Measurements from ENCODE around the gene ENTREP3.
"Not testable (repeated sequence)": the region's sequence is repeated elsewhere in the genome, so short reads cannot be mapped to it uniquely, and the experiment has no call there.

ENTREP3 gene

DNA sequence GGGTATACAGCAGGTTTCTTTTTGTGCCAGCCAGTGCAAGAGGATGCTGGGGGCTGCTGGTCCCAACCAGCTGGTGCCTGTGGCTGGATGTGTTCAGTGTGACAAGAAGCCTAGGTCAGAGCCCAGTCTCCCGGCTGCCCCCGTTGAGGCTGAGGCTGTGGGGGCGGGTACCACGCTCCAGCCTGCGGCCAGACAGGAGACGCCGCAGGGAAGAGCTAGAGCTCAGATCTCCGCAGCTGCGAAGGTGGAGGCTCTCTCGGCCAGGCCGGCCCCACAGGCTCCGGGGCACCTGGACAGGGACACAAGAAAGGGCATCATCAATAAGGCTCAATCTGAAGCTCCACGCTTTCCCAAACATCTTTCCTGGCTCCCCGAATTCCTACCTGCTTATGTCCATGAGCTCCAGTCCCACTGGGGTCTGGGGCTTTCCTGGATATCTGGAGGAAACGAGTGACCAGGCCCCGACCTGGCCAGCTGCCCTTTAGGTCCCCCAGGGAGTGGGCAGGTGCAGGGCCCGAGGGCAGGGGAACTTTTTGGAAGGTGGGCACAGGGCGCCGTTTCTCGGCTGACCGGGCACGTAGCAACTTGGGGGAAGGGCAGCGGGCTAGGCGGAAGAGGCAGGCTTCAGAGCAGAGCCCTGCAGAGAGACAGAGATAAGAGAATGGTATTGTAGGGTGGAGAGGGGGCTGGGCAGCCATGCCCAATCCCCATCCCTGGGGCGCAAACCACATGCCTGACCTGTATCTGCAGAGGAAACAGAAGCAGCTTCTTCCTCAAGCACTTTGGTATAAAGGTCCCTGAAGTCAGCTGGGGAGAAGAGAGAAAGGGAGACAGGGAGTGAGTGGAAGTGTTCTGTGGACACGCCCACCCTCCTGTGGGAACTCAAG is 7.4 kb downstream of the ENTREP3 start:
- Histone ChIP-seq H3F3A (ENCODE audit: control insufficient read depth, insufficient read depth) (peaks cover 6% of the 10 kb centered on the region; the same call in 1 of the 2 replicates), H3K4me1 (ENCODE audit: control insufficient read depth, low read length) (peaks cover 28% of the 10 kb centered on the region), H3K4me3 (ENCODE audit: low read length) (no peak overlapping the region), H3K79me2 (ENCODE audit: control insufficient read depth, low read length) (peaks cover 12% of the 10 kb centered on the region), H3K4me2 (ENCODE audit: low read length) (no peak overlapping the region), H3K9me2 (replicated peaks; ENCODE audit: control insufficient read depth, low read length) (no peaks in the 10 kb centered on the region), H3K27me3 (ENCODE audit: control insufficient read depth, low read length) (no peaks in the 10 kb centered on the region), H3K9me3 (ENCODE audit: control insufficient read depth, insufficient read depth, low read length) (no peaks in the 10 kb centered on the region), H3K36me3 (ENCODE audit: control insufficient read depth, low read length) (peaks cover 20% of the 10 kb centered on the region), H4K20me1 (ENCODE audit: control insufficient read depth, insufficient read depth, low read depth, low read length) (no peaks in the 10 kb centered on the region), H3K27ac (ENCODE audit: low read depth, low read length) (no peak overlapping the region)
- no peak for TF ChIP-seq EZH2phosphoT487 (IDR thresholded peaks at IDR 0.05; ENCODE audit: borderline replicate concordance, low read length)
- TF ChIP-seq, protein P1, sequence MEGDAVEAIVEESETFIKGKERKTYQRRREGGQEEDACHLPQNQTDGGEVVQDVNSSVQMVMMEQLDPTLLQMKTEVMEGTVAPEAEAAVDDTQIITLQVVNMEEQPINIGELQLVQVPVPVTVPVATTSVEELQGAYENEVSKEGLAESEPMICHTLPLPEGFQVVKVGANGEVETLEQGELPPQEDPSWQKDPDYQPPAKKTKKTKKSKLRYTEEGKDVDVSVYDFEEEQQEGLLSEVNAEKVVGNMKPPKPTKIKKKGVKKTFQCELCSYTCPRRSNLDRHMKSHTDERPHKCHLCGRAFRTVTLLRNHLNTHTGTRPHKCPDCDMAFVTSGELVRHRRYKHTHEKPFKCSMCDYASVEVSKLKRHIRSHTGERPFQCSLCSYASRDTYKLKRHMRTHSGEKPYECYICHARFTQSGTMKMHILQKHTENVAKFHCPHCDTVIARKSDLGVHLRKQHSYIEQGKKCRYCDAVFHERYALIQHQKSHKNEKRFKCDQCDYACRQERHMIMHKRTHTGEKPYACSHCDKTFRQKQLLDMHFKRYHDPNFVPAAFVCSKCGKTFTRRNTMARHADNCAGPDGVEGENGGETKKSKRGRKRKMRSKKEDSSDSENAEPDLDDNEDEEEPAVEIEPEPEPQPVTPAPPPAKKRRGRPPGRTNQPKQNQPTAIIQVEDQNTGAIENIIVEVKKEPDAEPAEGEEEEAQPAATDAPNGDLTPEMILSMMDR (IDR thresholded peaks at IDR 0.05; ENCODE audit: low read depth, low read length, poor library complexity, severe bottlenecking): no peak

DNA sequence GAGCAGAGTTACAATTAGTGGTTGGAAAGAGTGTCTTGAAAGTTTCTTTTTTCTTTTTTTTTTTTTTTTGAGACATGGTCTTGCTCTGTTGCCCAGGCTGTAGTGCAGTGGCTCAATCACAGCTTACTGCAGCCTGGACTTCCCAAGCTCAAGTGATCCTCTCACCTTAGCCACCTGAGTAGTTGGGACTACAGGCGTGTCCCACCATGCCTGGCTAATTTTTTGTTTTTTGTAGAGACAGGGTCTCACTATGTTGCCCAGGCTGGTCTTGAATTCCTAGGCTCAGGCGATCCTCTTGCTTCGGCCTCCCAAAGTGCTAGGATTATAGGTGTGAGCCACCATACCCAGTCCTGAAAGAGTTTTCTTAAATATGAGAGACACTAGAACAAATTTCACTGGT is 8.5 kb downstream of the ENTREP3 start:
- H3K27ac ChIP-seq (ENCODE audit: low read depth, low read length); H3K4me2 ChIP-seq (ENCODE audit: low read length); H3K27me3 ChIP-seq (ENCODE audit: control insufficient read depth, low read length); H3K9me2 ChIP-seq (replicated peaks; ENCODE audit: control insufficient read depth, low read length); H3F3A ChIP-seq (ENCODE audit: control insufficient read depth, insufficient read depth); H4K20me1 ChIP-seq (ENCODE audit: control insufficient read depth, insufficient read depth, low read depth, low read length); H3K4me3 ChIP-seq (ENCODE audit: low read length); H3K9me3 ChIP-seq (ENCODE audit: control insufficient read depth, insufficient read depth, low read length): not testable (repeated sequence)
- peaks cover 22% of the 10 kb centered on the region for H3K79me2 ChIP-seq (ENCODE audit: control insufficient read depth, low read length)
- H3K36me3 ChIP-seq (ENCODE audit: control insufficient read depth, low read length): peaks cover 21% of the 10 kb centered on the region
- H3K4me1 ChIP-seq (ENCODE audit: control insufficient read depth, low read length): peaks cover 38% of the 10 kb centered on the region

DNA sequence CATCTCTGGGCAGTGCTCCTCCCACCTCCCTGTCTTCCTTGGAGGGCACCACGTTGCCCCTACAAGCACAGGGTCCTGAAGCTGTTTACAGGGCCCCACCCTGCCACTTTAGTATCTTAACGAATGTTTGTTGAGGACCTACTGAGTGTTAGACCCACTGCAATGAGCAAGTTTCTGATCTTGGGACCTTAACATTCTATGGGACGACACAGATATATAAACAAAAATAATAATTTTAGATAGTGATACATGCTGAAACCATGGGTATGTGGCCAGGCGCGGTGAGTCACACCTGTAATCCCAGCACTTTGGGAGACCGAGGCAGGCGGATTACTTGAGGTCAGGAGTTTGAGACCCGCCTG is 10.1 kb downstream of the ENTREP3 start:
- TF ChIP-seq EZH2phosphoT487 (IDR thresholded peaks at IDR 0.05; ENCODE audit: borderline replicate concordance, low read length): no peak
- TF ChIP-seq, protein P1 (IDR thresholded peaks at IDR 0.05; ENCODE audit: low read depth, low read length, poor library complexity, severe bottlenecking): no peak
- H3K27ac ChIP-seq (ENCODE audit: low read depth, low read length): peak overlapping the region; percentile 71
- H4K20me1 ChIP-seq (ENCODE audit: control insufficient read depth, insufficient read depth, low read depth, low read length): no peaks in the 10 kb centered on the region
- H3K27me3 ChIP-seq (ENCODE audit: control insufficient read depth, low read length): no peaks in the 10 kb centered on the region
- peaks cover 14% of the 10 kb centered on the region for H3K36me3 ChIP-seq (ENCODE audit: control insufficient read depth, low read length)
- H3K4me2 ChIP-seq (ENCODE audit: low read length): peak overlapping the region; percentile 97
- H3K4me3 ChIP-seq (ENCODE audit: low read length): peak overlapping the region; percentile 84
- no peaks in the 10 kb centered on the region for H3K9me2 ChIP-seq (replicated peaks; ENCODE audit: control insufficient read depth, low read length)
- H3K79me2 ChIP-seq (ENCODE audit: control insufficient read depth, low read length): peaks cover 26% of the 10 kb centered on the region
- H3K4me1 ChIP-seq (ENCODE audit: control insufficient read depth, low read length): peaks cover 41% of the 10 kb centered on the region
- H3K9me3 ChIP-seq (ENCODE audit: control insufficient read depth, insufficient read depth, low read length): no peaks in the 10 kb centered on the region
- H3F3A ChIP-seq (ENCODE audit: control insufficient read depth, insufficient read depth): peaks cover 5% of the 10 kb centered on the region; the same call in 1 of the 2 replicates

Data from DOHH2 (cell line).